CD14-positive monocyte (primary cell): ENCODE measurements around the gene RASSF5. TPM values are rescaled to one million over a fixed set of nuclear protein-coding genes. Genes with fewer than 3 reads are reported as not detected.
"Not testable (repeated sequence)": the region's sequence is repeated elsewhere in the genome, so short reads cannot be mapped to it uniquely, and the experiment has no call there.

Experiments used
- DNase-seq, 3 donors: peaks; one replicate each; pipeline ENCODE4 v3.0.0-alpha.2; 2011 to 2022
- H2AFZ ChIP-seq: 2 replicates; pipeline ENCODE4 v1.6.0; 2012; ENCODE audit warnings: mild to moderate bottlenecking, low read depth, low read length, inconsistent platforms; ENCODE audit not compliant: insufficient read depth, poor library complexity, severe bottlenecking
- H3K27ac ChIP-seq, 2 donors: 1 replicate in 1 of 2; 2 replicates in 1 of 2; pipeline ENCODE4 v1.5.1; 2012 to 2013; ENCODE audit warnings: low read length in 2 of 2, control low read depth in 1 of 2, inconsistent platforms in 1 of 2, low read depth in 1 of 2, mild to moderate bottlenecking in 1 of 2
- H3K27me3 ChIP-seq, 2 donors: one replicate each; pipeline versions ENCODE4 v1.6.0 to v1.6.1; 2011 to 2013; ENCODE audit warnings: low read length in 2 of 2; ENCODE audit not compliant: control insufficient read depth in 2 of 2, insufficient read depth in 2 of 2
- H3K36me3 ChIP-seq, 2 donors: replicated peaks in 1 of 2; 1 replicate in 1 of 2; 2 replicates in 1 of 2; pipeline versions ENCODE4 v1.5.1 to v1.6.1; 2012 to 2013; ENCODE audit warnings: low read length in 2 of 2, control low read depth in 1 of 2, inconsistent platforms in 1 of 2, mild to moderate bottlenecking in 1 of 2; ENCODE audit not compliant: insufficient read depth in 2 of 2, control insufficient read depth in 1 of 2
- H3K4me1 ChIP-seq, 2 donors: 1 replicate in 1 of 2; 2 replicates in 1 of 2; pipeline versions ENCODE4 v1.5.1 to v1.6.1; 2012 to 2013; ENCODE audit warnings: low read length in 2 of 2, control low read depth in 1 of 2, inconsistent platforms in 1 of 2, mild to moderate bottlenecking in 1 of 2, moderate library complexity in 1 of 2; ENCODE audit not compliant: insufficient read depth in 2 of 2, control insufficient read depth in 1 of 2
- H3K4me2 ChIP-seq: replicated peaks from 2 replicates; pipeline ENCODE3; 2012; ENCODE audit warnings: low read length, moderate library complexity, mild to moderate bottlenecking; ENCODE audit not compliant: poor library complexity, severe bottlenecking; ENCODE audit errors: extremely low read depth
- H3K4me3 ChIP-seq, 3 experiments: fragments of 200-600 bp in 1 of 3; sonication (generic) in 1 of 3; replicated peaks in 1 of 3; 1 replicate in 2 of 3; 2 replicates in 1 of 3; pipeline ENCODE4 v1.5.1; 2011 to 2013; ENCODE audit warnings: low read length in 3 of 3, mild to moderate bottlenecking in 3 of 3, control low read depth in 2 of 3, low read depth in 2 of 3, inconsistent platforms in 1 of 3, moderate library complexity in 1 of 3
- H3K79me2 ChIP-seq: 2 replicates; pipeline ENCODE4 v1.6.0; 2012; ENCODE audit warnings: mild to moderate bottlenecking, control low read depth, inconsistent platforms, low read length, moderate library complexity; ENCODE audit not compliant: insufficient read depth
- H3K9ac ChIP-seq: 2 replicates; pipeline ENCODE4 v1.6.0; 2017; ENCODE audit warnings: low read length, mild to moderate bottlenecking; ENCODE audit not compliant: insufficient read depth, poor library complexity, severe bottlenecking
- H3K9me3 ChIP-seq, 2 donors: replicated peaks in 1 of 2; 1 replicate in 1 of 2; 2 replicates in 1 of 2; pipeline versions ENCODE4 v1.5.1 to v1.6.1; 2012 to 2013; ENCODE audit warnings: low read length in 2 of 2, control low read depth in 1 of 2; ENCODE audit not compliant: control insufficient read depth in 1 of 2, insufficient read depth in 1 of 2
- H4K20me1 ChIP-seq: 2 replicates; pipeline ENCODE4 v1.6.0; 2012; ENCODE audit warnings: mild to moderate bottlenecking, low read length, control low read depth, moderate library complexity; ENCODE audit not compliant: insufficient read depth
- H3K27ac Mint-ChIP-seq, 7 donors: one replicate each; pipeline ENCODE4 v1.8.0; 2020; ENCODE audit warnings: mild to moderate bottlenecking in 7 of 7, mixed read lengths in 7 of 7, moderate library complexity in 6 of 7, inconsistent platforms in 2 of 7
- H3K27me3 Mint-ChIP-seq, 3 donors: one replicate each; pipeline ENCODE4 v1.8.0; 2021 to 2022; ENCODE audit warnings: low read depth in 3 of 3, mild to moderate bottlenecking in 3 of 3, mixed read lengths in 3 of 3, moderate library complexity in 3 of 3, inconsistent platforms in 1 of 3
- H3K36me3 Mint-ChIP-seq, 2 donors: one replicate each; pipeline ENCODE4 v1.8.0; 2020; ENCODE audit warnings: mixed read lengths in 2 of 2, inconsistent platforms in 1 of 2, mild to moderate bottlenecking in 1 of 2
- H3K4me1 Mint-ChIP-seq: one replicate; pipeline ENCODE4 v1.8.0; 2020; ENCODE audit warnings: mild to moderate bottlenecking, mixed read lengths
- H3K4me3 Mint-ChIP-seq, 2 donors: one replicate each; pipeline ENCODE4 v1.8.0; 2020; ENCODE audit warnings: mild to moderate bottlenecking in 2 of 2, mixed read lengths in 2 of 2, moderate library complexity in 1 of 2
- H3K9me3 Mint-ChIP-seq, 7 donors: one replicate each; pipeline ENCODE4 v1.8.0; 2020 to 2022; ENCODE audit warnings: mixed read lengths in 7 of 7, mild to moderate bottlenecking in 6 of 7, moderate library complexity in 6 of 7, inconsistent platforms in 2 of 7
- WGBS: methylation state at CpG from one replicate; pipeline ENCODE4 v1.1.5; 2013; ENCODE audit warnings: missing lambda C conversion rate; ENCODE audit not compliant: insufficient coverage; 5-methylcytosine and 5-hydroxymethylcytosine counted together
- intact Hi-C, 2 donors: fragments of 100-400 bp; cut with micrococcal nuclease; formaldehyde crosslinking; loops; one replicate each; pipeline versions ENCODE4 v1.15.0 to v1.15.1; 2023
- polyA plus RNA-seq, 3 donors: library from polyadenylated mRNA; depleted of rRNA in 1 of 3; unstranded in 2 of 3; stranded (reverse) in 1 of 3; fragments of 300-500 nt in 2 of 3; fragments of >200 nt in 1 of 3; fragmentation: Illumina TruSeq in 2 of 3; gene quantifications; 1 replicate in 2 of 3; 2 replicates in 1 of 3; pipeline ENCODE4 v1.2.3, GENCODE V29; 2012 to 2021
- TF ChIP-seq, protein P1 (sequence below): fragments of 200-600 bp; IDR thresholded peaks from one replicate; pipeline ENCODE4 v1.8.0; 2022; ENCODE audit warnings: antibody characterized with exemption, mild to moderate bottlenecking

Gene RASSF5
- polyA plus RNA-seq, 3 donors = 81.6 to 129 (median 127) TPM

DNA sequence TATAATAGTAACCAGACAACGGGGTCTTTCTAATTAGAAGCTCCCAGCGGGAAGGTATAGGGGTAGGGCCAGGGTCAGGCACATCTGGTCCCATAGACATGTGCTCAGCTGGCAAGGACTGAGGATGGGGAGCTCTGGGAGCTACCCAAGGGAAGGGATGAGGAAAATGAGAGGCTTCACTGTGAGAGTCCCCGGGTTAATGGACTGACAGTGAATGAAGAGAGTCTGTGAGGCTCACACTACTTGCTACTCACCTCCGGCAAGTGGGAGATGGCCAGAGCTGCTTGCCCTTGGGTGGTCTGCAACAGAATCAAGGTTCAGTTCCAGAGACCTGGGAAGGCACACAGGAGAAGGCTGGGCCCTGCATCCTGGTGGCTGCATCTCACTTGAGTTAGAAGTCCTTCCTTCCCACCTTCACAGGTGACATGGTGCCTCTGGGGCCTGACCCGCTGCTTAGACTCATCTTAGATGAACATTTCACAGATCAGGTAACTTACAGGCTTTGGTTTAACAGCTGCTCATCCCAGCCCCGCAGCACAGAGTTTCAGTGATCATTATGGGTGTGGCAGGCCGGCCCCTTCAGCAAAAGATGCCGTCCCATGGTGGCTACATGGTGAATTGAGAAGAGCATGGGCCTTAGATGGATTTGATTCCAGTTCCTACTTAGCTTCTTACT is 73.2 kb downstream of the RASSF5 start:
- peak overlapping the region; percentile 97 to 100 (median 99) for H3K27ac Mint-ChIP-seq
- H3K4me3 ChIP-seq = peak overlapping the region in 1 of 3 experiments; percentile 50
- peaks cover 81 to 85% of the 10 kb centered on the region in 2 donors for H3K4me1 ChIP-seq
- H3K27me3 ChIP-seq = no peaks in the 10 kb centered on the region
- H3K36me3 Mint-ChIP-seq = peaks cover 78 to 91% of the 10 kb centered on the region in 2 donors
- peak overlapping the region; percentile 64 for H3K4me2 ChIP-seq
- peaks cover 24% of the 10 kb centered on the region for H4K20me1 ChIP-seq
- H3K4me3 Mint-ChIP-seq = peak overlapping the region; percentile 69 to 83
- H3K79me2 ChIP-seq = peaks cover 83% of the 10 kb centered on the region
- H3K4me1 Mint-ChIP-seq = peaks cover 81% of the 10 kb centered on the region
- intact Hi-C loops = loop anchor here (2.0 to 5.0 kb wide), 2 partner anchors 22 to 88 kb away; no protein-coding TSS in a partner anchor
- H3K27me3 Mint-ChIP-seq = peaks cover 0 to 4% (median 0%) of the 10 kb centered on the region in 3 donors
- peak overlapping the region; percentile 80 for H3K9ac ChIP-seq
- DNase-seq = no peak
- TF ChIP-seq, protein P1, sequence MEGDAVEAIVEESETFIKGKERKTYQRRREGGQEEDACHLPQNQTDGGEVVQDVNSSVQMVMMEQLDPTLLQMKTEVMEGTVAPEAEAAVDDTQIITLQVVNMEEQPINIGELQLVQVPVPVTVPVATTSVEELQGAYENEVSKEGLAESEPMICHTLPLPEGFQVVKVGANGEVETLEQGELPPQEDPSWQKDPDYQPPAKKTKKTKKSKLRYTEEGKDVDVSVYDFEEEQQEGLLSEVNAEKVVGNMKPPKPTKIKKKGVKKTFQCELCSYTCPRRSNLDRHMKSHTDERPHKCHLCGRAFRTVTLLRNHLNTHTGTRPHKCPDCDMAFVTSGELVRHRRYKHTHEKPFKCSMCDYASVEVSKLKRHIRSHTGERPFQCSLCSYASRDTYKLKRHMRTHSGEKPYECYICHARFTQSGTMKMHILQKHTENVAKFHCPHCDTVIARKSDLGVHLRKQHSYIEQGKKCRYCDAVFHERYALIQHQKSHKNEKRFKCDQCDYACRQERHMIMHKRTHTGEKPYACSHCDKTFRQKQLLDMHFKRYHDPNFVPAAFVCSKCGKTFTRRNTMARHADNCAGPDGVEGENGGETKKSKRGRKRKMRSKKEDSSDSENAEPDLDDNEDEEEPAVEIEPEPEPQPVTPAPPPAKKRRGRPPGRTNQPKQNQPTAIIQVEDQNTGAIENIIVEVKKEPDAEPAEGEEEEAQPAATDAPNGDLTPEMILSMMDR = no peak
- 85% methylated on average over 8 of the region's 8 CpGs for WGBS
- peaks cover 0 to 2% (median 0%) of the 10 kb centered on the region in 7 donors for H3K9me3 Mint-ChIP-seq
- no peaks in the 10 kb centered on the region for H3K9me3 ChIP-seq
- no peak overlapping the region for H2AFZ ChIP-seq
- peaks cover 26 to 39% of the 10 kb centered on the region in 2 donors for H3K36me3 ChIP-seq
- H3K27ac ChIP-seq = peak overlapping the region; percentile 96 to 98

DNA sequence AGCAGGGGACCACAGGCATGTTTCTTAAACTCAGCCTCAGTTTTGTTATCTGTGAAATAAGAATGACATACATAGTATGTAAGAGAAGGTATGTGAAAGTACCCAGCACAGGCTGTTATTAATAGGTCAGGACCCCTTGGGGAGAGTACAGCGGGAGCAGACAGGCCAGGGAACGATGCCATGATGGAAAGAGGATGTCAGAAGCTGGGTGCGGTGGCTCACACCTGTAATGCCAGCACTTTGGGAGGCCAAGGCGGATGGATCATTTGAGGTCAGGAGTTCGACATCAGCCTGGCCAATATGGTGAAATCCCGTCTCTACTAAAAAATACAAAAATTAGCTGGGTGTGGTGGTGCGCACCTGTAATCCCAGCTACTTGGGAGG is 73.8 kb downstream of the RASSF5 start:
- intact Hi-C loops = loop anchor here (2.0 to 5.0 kb wide), 2 partner anchors 22 to 89 kb away; no protein-coding TSS in a partner anchor
- H3K27me3 ChIP-seq, H3K27me3 Mint-ChIP-seq, H3K9me3 ChIP-seq, H3K9me3 Mint-ChIP-seq, H2AFZ ChIP-seq: not testable (repeated sequence)
- Histone ChIP-seq H3K27ac (peak overlapping the region; percentile 96 to 98), H3K4me2 (peak overlapping the region; percentile 64), H3K4me1 (peaks cover 76 to 80% of the 10 kb centered on the region in 2 donors), H3K4me3 (peak overlapping the region in 1 of 3 experiments; percentile 50), H3K79me2 (peaks cover 82% of the 10 kb centered on the region), H3K36me3 (peaks cover 31 to 45% of the 10 kb centered on the region in 2 donors), H4K20me1 (peaks cover 29% of the 10 kb centered on the region), H3K9ac (peak overlapping the region; percentile 80)
- H3K4me1 Mint-ChIP-seq = peaks cover 76% of the 10 kb centered on the region
- peak in 1 of 3 donors; percentile 20 for DNase-seq
- WGBS = 86% methylated on average over 5 of the region's 7 CpGs
- peak overlapping the region; percentile 60 to 78 for H3K4me3 Mint-ChIP-seq
- peak overlapping the region; percentile 97 to 100 (median 99) for H3K27ac Mint-ChIP-seq
- H3K36me3 Mint-ChIP-seq = peaks cover 83 to 94% of the 10 kb centered on the region in 2 donors
